Inflammatory macrophage treated with lipopolysaccharide for 4 hours (primary cell): Measurements from ENCODE around the gene C2orf74.
"Not testable (repeated sequence)": the region's sequence is repeated elsewhere in the genome, so short reads cannot be mapped to it uniquely, and the experiment has no call there.

ENCODE experiments used
- DNase-seq: peaks from one replicate; pipeline ENCODE4 v3.0.0-alpha.2; 2020

Gene C2orf74

GRCh38 chr2:61161888-61162287 is at the start of gene C2orf74:
TSS of gene C2orf74 (plus strand) at chr2:61162188. CDS start at chr2:61162515, 327 bp downstream.
- DNase-seq: no peak

- DNase-seq: no peak
These were observed 47.8 kb upstream of the C2orf74 start for GRCh38 chr2:61114147-61114546.

- DNase-seq: no peak
These were observed 45.7 kb upstream of the C2orf74 start for GRCh38 chr2:61116302-61116701.

GRCh38 chr2:61117534-61117933 is 44.5 kb upstream of the C2orf74 start:
- DNase-seq: peak; percentile 6

GRCh38 chr2:61125123-61125710 is 36.8 kb upstream of the C2orf74 start:
- DNase-seq: no peak

GRCh38 chr2:61125798-61126197 is 36.2 kb upstream of the C2orf74 start:
- no peak for DNase-seq

- not testable (repeated sequence) for DNase-seq
These were observed 33.9 kb upstream of the C2orf74 start for GRCh38 chr2:61128122-61128521.

GRCh38 chr2:61134141-61134540 is 27.8 kb upstream of the C2orf74 start:
- DNase-seq: no peak

GRCh38 chr2:61135510-61135909 is 26.5 kb upstream of the C2orf74 start:
- peak; percentile 60 for DNase-seq

GRCh38 chr2:61138859-61139258 is 23.1 kb upstream of the C2orf74 start:
- DNase-seq: no peak

- DNase-seq: no peak
These were observed 20.8 kb upstream of the C2orf74 start for GRCh38 chr2:61141151-61141550.

GRCh38 chr2:61144697-61145268 is 17.2 kb upstream of the C2orf74 start:
- DNase-seq: peak; percentile 99

- DNase-seq: no peak
These were observed 16.0 kb upstream of the C2orf74 start for GRCh38 chr2:61145990-61146389.

- DNase-seq: not testable (repeated sequence)
These were observed 13.9 kb upstream of the C2orf74 start for GRCh38 chr2:61148091-61148490.

GRCh38 chr2:61149074-61149473 is 12.9 kb upstream of the C2orf74 start:
- DNase-seq: no peak

GRCh38 chr2:61151436-61151835 is 10.6 kb upstream of the C2orf74 start:
- peak; percentile 67 for DNase-seq

- no peak for DNase-seq
These were observed 4.5 kb upstream of the C2orf74 start for GRCh38 chr2:61157371-61158003.

- DNase-seq: peak; percentile 93
These were observed 3.5 kb upstream of the C2orf74 start for GRCh38 chr2:61158356-61158955.

GRCh38 chr2:61162721-61163120 is 733 bp downstream of the C2orf74 start:
- DNase-seq: no peak

GRCh38 chr2:61165082-61165481 is 3.1 kb downstream of the C2orf74 start:
- not testable (repeated sequence) for DNase-seq

- peak; percentile 11 for DNase-seq
These were observed 4.0 kb downstream of the C2orf74 start for GRCh38 chr2:61165946-61166345.

- DNase-seq: no peak
These were observed 5.6 kb downstream of the C2orf74 start for GRCh38 chr2:61167579-61167978.

- no peak for DNase-seq
These were observed 10.7 kb downstream of the C2orf74 start for GRCh38 chr2:61172671-61173070.

- peak; percentile 19 for DNase-seq
These were observed 11.1 kb downstream of the C2orf74 start for GRCh38 chr2:61173116-61173515.
